ENCODE measurements around the gene ITCH.

DNA sequence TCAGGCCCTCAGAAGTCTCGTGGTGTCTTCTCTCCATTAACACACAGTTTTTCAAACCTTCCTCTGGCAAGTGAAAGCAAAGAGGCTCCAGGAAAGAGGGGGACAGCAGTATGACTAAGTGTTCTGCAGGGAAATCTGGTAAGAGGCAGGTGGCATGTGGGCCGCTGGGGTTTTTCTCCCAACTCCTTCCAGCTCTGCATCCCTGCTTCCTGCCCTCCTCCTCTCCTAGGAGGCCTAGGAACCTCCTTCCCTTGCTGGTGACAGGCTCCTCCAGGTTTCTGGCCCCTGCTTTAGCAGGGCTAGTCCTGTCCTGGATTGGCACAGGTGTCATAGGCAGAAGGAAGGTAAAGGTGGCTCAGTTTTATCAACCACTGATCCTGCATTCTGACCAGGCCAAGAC, 7.6 kb upstream of the ITCH start:
- TF ChIP-seq CTCF (IDR thresholded peaks at IDR 0.05) (no peak), POLR2A (IDR thresholded peaks at IDR 0.05) (no peak)

All from body of pancreas (tissue), 4 donors.